Measurements from ENCODE around the gene PPAN. TPM values are rescaled to one million over a fixed set of nuclear protein-coding genes. Genes with fewer than 3 reads are reported as not detected.

The PPAN gene
- total RNA-seq, 2 experiments from 2014 or later, result 99.2 to 107 TPM

GRCh38 chr19:10135551-10136334 is 29.6 kb downstream of the PPAN start:
- no peak overlapping the region for H3K27ac Mint-ChIP-seq
- intact Hi-C loops (cut with micrococcal nuclease), result no loop called here
- DNase-seq, result no peak
- ChIA-PET POLR2A (interaction anchor here (0.5 kb wide), 1 partner anchor 14 kb away, joined by 3 read pairs; no protein-coding TSS in a partner anchor), CTCF (no interaction called here)
- no peak overlapping the region for H3K4me3 Mint-ChIP-seq
- H3K4me1 Mint-ChIP-seq (ENCODE audit: low read depth), result no peaks in the 10 kb centered on the region
- no peaks in the 10 kb centered on the region for H3K27me3 Mint-ChIP-seq
- no peaks in the 10 kb centered on the region for H3K9me3 Mint-ChIP-seq
- H3K36me3 Mint-ChIP-seq, result peaks cover 38% of the 10 kb centered on the region

GRCh38 chr19:10136936-10137335 is 30.8 kb downstream of the PPAN start:
- peaks cover 45% of the 10 kb centered on the region for H3K36me3 Mint-ChIP-seq
- H3K9me3 Mint-ChIP-seq, result no peaks in the 10 kb centered on the region
- intact Hi-C loops (cut with micrococcal nuclease), result no loop called here
- no peak overlapping the region for H3K27ac Mint-ChIP-seq
- H3K27me3 Mint-ChIP-seq, result no peaks in the 10 kb centered on the region
- H3K4me1 Mint-ChIP-seq (ENCODE audit: low read depth), result peaks cover 7% of the 10 kb centered on the region
- no peak overlapping the region for H3K4me3 Mint-ChIP-seq
- POLR2A ChIA-PET, result no interaction called here
- CTCF ChIA-PET, result no interaction called here
- no peak for DNase-seq

- DNase-seq, result no peak
- no peak overlapping the region for H3K4me3 Mint-ChIP-seq
- ChIA-PET POLR2A (interaction anchor here (0.7 kb wide), 1 partner anchor 16 kb away, joined by 3 read pairs; no protein-coding TSS in a partner anchor), CTCF (no interaction called here)
- H3K27ac Mint-ChIP-seq, result no peak overlapping the region
- peaks cover 18% of the 10 kb centered on the region for H3K4me1 Mint-ChIP-seq (ENCODE audit: low read depth)
- H3K9me3 Mint-ChIP-seq, result no peaks in the 10 kb centered on the region
- H3K36me3 Mint-ChIP-seq, result peaks cover 45% of the 10 kb centered on the region
- intact Hi-C loops (cut with micrococcal nuclease), result no loop called here
- no peaks in the 10 kb centered on the region for H3K27me3 Mint-ChIP-seq
Measured at GRCh38 chr19:10137751-10138682, 31.9 kb downstream of the PPAN start.

GRCh38 chr19:10138879-10139795 is 33.0 kb downstream of the PPAN start:
- POLR2A ChIA-PET, result interaction anchor here (0.6 to 0.7 kb wide), 2 partner anchors 15 to 135 kb away, joined by 3 to 4 read pairs; no protein-coding TSS in a partner anchor
- Mint-ChIP-seq H3K4me1 (ENCODE audit: low read depth) (peaks cover 28% of the 10 kb centered on the region), H3K27me3 (no peaks in the 10 kb centered on the region), H3K27ac (no peak overlapping the region), H3K9me3 (no peaks in the 10 kb centered on the region), H3K4me3 (no peak overlapping the region), H3K36me3 (peaks cover 50% of the 10 kb centered on the region)
- DNase-seq, result no peak
- intact Hi-C loops (cut with micrococcal nuclease), result no loop called here
- CTCF ChIA-PET, result interaction anchor here (0.6 kb wide), 2 partner anchors 115 to 798 kb away, joined by 3 to 4 read pairs; no protein-coding TSS in a partner anchor

GRCh38 chr19:10139952-10140351 is 33.8 kb downstream of the PPAN start:
- Mint-ChIP-seq H3K27me3 (no peaks in the 10 kb centered on the region), H3K4me3 (no peak overlapping the region), H3K27ac (no peak overlapping the region), H3K9me3 (no peaks in the 10 kb centered on the region), H3K36me3 (peaks cover 56% of the 10 kb centered on the region), H3K4me1 (ENCODE audit: low read depth) (peaks cover 34% of the 10 kb centered on the region)
- POLR2A ChIA-PET, result no interaction called here
- CTCF ChIA-PET, result interaction anchor here (0.6 kb wide), 1 partner anchor 114 kb away, joined by 3 read pairs; no protein-coding TSS in a partner anchor
- no peak for DNase-seq
- intact Hi-C loops (cut with micrococcal nuclease), result no loop called here

GRCh38 chr19:10141479-10141878 is 35.3 kb downstream of the PPAN start:
- intact Hi-C loops (cut with micrococcal nuclease), result no loop called here
- no peaks in the 10 kb centered on the region for H3K9me3 Mint-ChIP-seq
- peaks cover 43% of the 10 kb centered on the region for H3K4me1 Mint-ChIP-seq (ENCODE audit: low read depth)
- ChIA-PET CTCF (interaction anchor here (1.0 to 2.5 kb wide), 3 partner anchors 42 to 117 kb away, joined by 4 to 13 read pairs (median 5); no protein-coding TSS in a partner anchor), POLR2A (no interaction called here)
- H3K27me3 Mint-ChIP-seq, result no peaks in the 10 kb centered on the region
- peak overlapping the region; percentile 60 for H3K27ac Mint-ChIP-seq
- no peak for DNase-seq
- H3K4me3 Mint-ChIP-seq, result no peak overlapping the region
- peaks cover 69% of the 10 kb centered on the region for H3K36me3 Mint-ChIP-seq

- Mint-ChIP-seq H3K9me3 (no peaks in the 10 kb centered on the region), H3K27ac (peak overlapping the region; percentile 94), H3K4me1 (ENCODE audit: low read depth) (peaks cover 44% of the 10 kb centered on the region), H3K36me3 (peaks cover 71% of the 10 kb centered on the region), H3K4me3 (no peak overlapping the region), H3K27me3 (no peaks in the 10 kb centered on the region)
- CTCF ChIA-PET, result interaction anchor here (0.9 to 2.5 kb wide), 6 partner anchors 37 to 212 kb away, joined by 3 to 13 read pairs (median 4); partner anchors contain the start of gene ICAM1
- POLR2A ChIA-PET, result no interaction called here
- intact Hi-C loops (cut with micrococcal nuclease), result no loop called here
- no peak for DNase-seq
Measured at GRCh38 chr19:10141973-10142372, 35.8 kb downstream of the PPAN start.

GRCh38 chr19:10142701-10143375 is 36.7 kb downstream of the PPAN start:
- CTCF ChIA-PET, result interaction anchor here (0.6 to 2.5 kb wide), 12 partner anchors 10 to 212 kb away, joined by 3 to 13 read pairs (median 3); partner anchors contain the start of genes ICAM1 and PPAN
- Mint-ChIP-seq H3K36me3 (peaks cover 70% of the 10 kb centered on the region), H3K4me3 (no peak overlapping the region), H3K4me1 (ENCODE audit: low read depth) (peaks cover 44% of the 10 kb centered on the region), H3K27me3 (no peaks in the 10 kb centered on the region), H3K27ac (peak overlapping the region; percentile 94), H3K9me3 (no peaks in the 10 kb centered on the region)
- peak; percentile 51 for DNase-seq
- POLR2A ChIA-PET, result no interaction called here
- intact Hi-C loops (cut with micrococcal nuclease), result no loop called here

GRCh38 chr19:10143681-10144080 is 37.5 kb downstream of the PPAN start:
- Mint-ChIP-seq H3K27ac (peak overlapping the region; percentile 94), H3K36me3 (peaks cover 70% of the 10 kb centered on the region), H3K27me3 (no peaks in the 10 kb centered on the region), H3K9me3 (no peaks in the 10 kb centered on the region), H3K4me3 (no peak overlapping the region), H3K4me1 (ENCODE audit: low read depth) (peaks cover 44% of the 10 kb centered on the region)
- peak; percentile 22 for DNase-seq
- ChIA-PET POLR2A (no interaction called here), CTCF (interaction anchor here (0.8 to 2.5 kb wide), 7 partner anchors 44 to 127 kb away, joined by 3 to 13 read pairs (median 3); partner anchors contain the start of gene ICAM1)
- intact Hi-C loops (cut with micrococcal nuclease), result no loop called here

GRCh38 chr19:10144361-10144760 is 38.2 kb downstream of the PPAN start:
- H3K36me3 Mint-ChIP-seq, result peaks cover 70% of the 10 kb centered on the region
- DNase-seq, result no peak
- intact Hi-C loops (cut with micrococcal nuclease), result no loop called here
- peaks cover 44% of the 10 kb centered on the region for H3K4me1 Mint-ChIP-seq (ENCODE audit: low read depth)
- ChIA-PET POLR2A (no interaction called here), CTCF (interaction anchor here (1.0 to 2.1 kb wide), 2 partner anchors 45 to 105 kb away, joined by 3 to 7 read pairs; no protein-coding TSS in a partner anchor)
- no peak overlapping the region for H3K4me3 Mint-ChIP-seq
- H3K9me3 Mint-ChIP-seq, result no peaks in the 10 kb centered on the region
- peak overlapping the region; percentile 43 for H3K27ac Mint-ChIP-seq
- H3K27me3 Mint-ChIP-seq, result no peaks in the 10 kb centered on the region

GRCh38 chr19:10145031-10145430 is 38.9 kb downstream of the PPAN start:
- Mint-ChIP-seq H3K9me3 (no peaks in the 10 kb centered on the region), H3K36me3 (peaks cover 70% of the 10 kb centered on the region), H3K27me3 (no peaks in the 10 kb centered on the region), H3K27ac (peak overlapping the region; percentile 42), H3K4me1 (ENCODE audit: low read depth) (peaks cover 44% of the 10 kb centered on the region), H3K4me3 (no peak overlapping the region)
- ChIA-PET CTCF (interaction anchor here (2.1 kb wide), 1 partner anchor 105 kb away, joined by 7 read pairs; no protein-coding TSS in a partner anchor), POLR2A (interaction anchor here (0.8 kb wide), 1 partner anchor 105 kb away, joined by 4 read pairs; no protein-coding TSS in a partner anchor)
- intact Hi-C loops (cut with micrococcal nuclease), result no loop called here
- peak; percentile 24 for DNase-seq
